Activated naive CD8-positive, alpha-beta T cell treated with anti-CD3 and anti-CD28 coated beads, Interleukin-2, amount 50 U/mL, for 24 hours (primary cell): ENCODE results near the gene NOL11.

Source experiments
- ATAC-seq: fragments of 150-1000 bp; cut with Tn5 transposase; one replicate; pipeline ENCODE4 v1.10.0; 2021
- DNase-seq: peaks from one replicate; pipeline ENCODE4 v3.0.0; 2021
- H3K27ac Mint-ChIP-seq: one replicate; pipeline ENCODE4 v1.8.0; 2021; ENCODE audit warnings: mild to moderate bottlenecking, mixed read lengths
- H3K27me3 Mint-ChIP-seq: one replicate; pipeline ENCODE4 v1.8.0; 2021; ENCODE audit warnings: mixed read lengths
- H3K36me3 Mint-ChIP-seq: one replicate; pipeline ENCODE4 v1.8.0; 2021; ENCODE audit warnings: low read depth, mixed read lengths
- H3K4me1 Mint-ChIP-seq: one replicate; pipeline ENCODE4 v1.8.0; 2021; ENCODE audit warnings: mixed read lengths
- H3K4me3 Mint-ChIP-seq: one replicate; pipeline ENCODE4 v1.8.0; 2021; ENCODE audit warnings: mild to moderate bottlenecking, moderate library complexity, mixed read lengths
- H3K9me3 Mint-ChIP-seq: one replicate; pipeline ENCODE4 v1.8.0; 2021; ENCODE audit warnings: mixed read lengths

Gene NOL11

DNA sequence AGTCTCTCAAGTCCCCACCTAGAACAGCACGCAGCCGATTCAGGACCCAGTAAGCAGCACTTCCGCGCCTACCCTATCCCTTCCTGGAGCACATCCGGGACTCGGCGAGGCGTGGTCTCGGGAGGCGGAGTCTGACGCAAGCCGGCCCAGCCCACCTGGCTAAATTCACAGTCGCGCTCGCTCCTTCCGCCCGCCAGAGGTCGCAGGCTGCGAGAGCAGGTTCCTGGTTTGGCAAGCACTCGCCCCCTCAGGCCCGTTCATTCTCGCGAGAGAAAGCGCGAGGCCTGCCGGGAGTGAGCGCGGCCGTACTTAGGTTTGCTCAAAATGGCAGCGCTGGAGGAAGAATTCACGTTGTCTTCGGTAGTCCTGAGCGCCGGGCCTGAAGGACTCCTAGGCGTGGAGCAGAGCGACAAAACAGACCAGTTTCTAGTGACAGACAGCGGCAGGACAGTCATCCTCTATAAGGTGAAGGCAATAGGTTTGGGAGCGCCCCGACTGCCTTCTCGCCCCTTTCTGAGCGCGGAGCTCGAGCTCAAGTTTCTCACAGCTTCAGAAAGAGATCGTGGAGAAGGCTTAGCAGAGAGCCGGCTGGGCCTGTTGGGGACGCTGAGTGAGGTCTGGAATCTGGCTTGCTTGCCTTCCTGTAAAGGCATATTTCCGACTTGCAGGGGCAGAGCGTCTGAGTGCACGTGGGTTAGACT is at the start of gene NOL11:
Gene NOL11, plus strand, starts transcription at position 313 of the 701 bp plus-strand sequence. Its CDS starts 12 bp downstream, at position 325.
- DNase-seq (peak; percentile 99), ATAC-seq (peak; percentile 99)
- Mint-ChIP-seq H3K4me1 (peaks cover 36% of the 10 kb centered on the region), H3K27ac (peak within 1 kb of the TSS; percentile 99), H3K4me3 (peak within 1 kb of the TSS; percentile 97), H3K27me3 (peaks cover 5% of the 10 kb centered on the region), H3K36me3 (peaks cover 39% of the 10 kb centered on the region), H3K9me3 (no peaks in the 10 kb centered on the region)

- peaks cover 10% of the 10 kb centered on the region for H3K36me3 Mint-ChIP-seq
- no peaks in the 10 kb centered on the region for H3K27me3 Mint-ChIP-seq
These were observed 46.2 kb upstream of the NOL11 start for GRCh38 chr17:67671493-67671892.

GRCh38 chr17:67672592-67673335 is 45.0 kb upstream of the NOL11 start:
- no peak overlapping the region for H3K27ac Mint-ChIP-seq
- H3K4me1 Mint-ChIP-seq: no peaks in the 10 kb centered on the region
- peaks cover 12% of the 10 kb centered on the region for H3K36me3 Mint-ChIP-seq
- DNase-seq (no peak), ATAC-seq (no peak)
- no peak overlapping the region for H3K4me3 Mint-ChIP-seq
- H3K9me3 Mint-ChIP-seq: peaks cover 4% of the 10 kb centered on the region
- no peaks in the 10 kb centered on the region for H3K27me3 Mint-ChIP-seq

More at GRCh38 chr17:67671493-67671892, 46.2 kb upstream of the NOL11 start:
- H3K4me3 Mint-ChIP-seq: no peak overlapping the region
- no peaks in the 10 kb centered on the region for H3K4me1 Mint-ChIP-seq
- H3K9me3 Mint-ChIP-seq: peaks cover 4% of the 10 kb centered on the region
- no peak overlapping the region for H3K27ac Mint-ChIP-seq
- ATAC-seq (no peak), DNase-seq (no peak)

DNA sequence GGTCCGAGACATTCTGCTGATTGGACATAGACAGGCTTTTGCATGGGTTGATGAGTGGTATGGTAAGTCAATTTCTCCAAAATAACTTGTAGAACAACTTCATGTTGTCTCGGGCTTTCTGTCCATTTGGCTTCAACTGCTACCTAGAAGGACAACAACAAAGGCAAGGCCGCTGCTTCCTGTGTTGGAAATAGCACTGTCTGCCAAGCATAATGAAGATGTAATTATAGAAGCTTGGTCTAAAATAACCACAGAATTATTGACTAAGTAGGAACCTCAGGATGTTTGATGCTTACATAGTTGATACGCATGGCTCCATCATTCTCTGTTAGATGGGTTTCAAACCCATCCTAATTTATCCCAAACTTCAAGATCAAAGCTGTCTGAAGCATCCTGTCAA is 42.3 kb upstream of the NOL11 start:
- H3K27ac Mint-ChIP-seq: no peak overlapping the region
- no peak for DNase-seq
- ATAC-seq: no peak
- H3K9me3 Mint-ChIP-seq: no peaks in the 10 kb centered on the region
- no peaks in the 10 kb centered on the region for H3K27me3 Mint-ChIP-seq
- peaks cover 2% of the 10 kb centered on the region for H3K36me3 Mint-ChIP-seq
- no peak overlapping the region for H3K4me3 Mint-ChIP-seq
- H3K4me1 Mint-ChIP-seq: peaks cover 12% of the 10 kb centered on the region

DNA sequence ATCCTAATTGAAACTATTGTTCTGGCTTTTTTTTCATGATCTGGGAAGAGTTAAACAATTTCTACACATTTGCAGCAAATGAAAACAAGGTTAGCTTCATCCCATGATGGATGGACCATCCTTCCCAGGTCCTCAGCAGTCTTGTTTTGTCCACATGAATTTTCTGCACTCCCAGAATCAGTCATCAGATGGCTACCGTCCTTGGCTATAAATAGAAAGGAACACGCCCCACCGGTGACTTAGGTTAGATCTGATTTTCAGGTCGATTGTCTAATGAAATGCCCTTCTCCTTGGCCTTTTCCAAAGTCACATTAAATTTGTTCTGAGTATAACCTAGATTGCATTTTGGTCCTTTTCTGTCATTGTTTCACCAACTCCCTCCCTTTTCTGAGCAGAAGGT is 41.4 kb upstream of the NOL11 start:
- Mint-ChIP-seq H3K27me3 (no peaks in the 10 kb centered on the region), H3K9me3 (no peaks in the 10 kb centered on the region), H3K36me3 (peaks cover 2% of the 10 kb centered on the region), H3K4me1 (peaks cover 18% of the 10 kb centered on the region), H3K27ac (no peak overlapping the region), H3K4me3 (no peak overlapping the region)
- DNase-seq (no peak), ATAC-seq (no peak)

GRCh38 chr17:67678414-67678813 is 39.3 kb upstream of the NOL11 start:
- H3K36me3 Mint-ChIP-seq: peaks cover 2% of the 10 kb centered on the region
- DNase-seq: no peak
- peaks cover 18% of the 10 kb centered on the region for H3K4me1 Mint-ChIP-seq
- no peak for ATAC-seq
- no peak overlapping the region for H3K4me3 Mint-ChIP-seq
- H3K27ac Mint-ChIP-seq: no peak overlapping the region
- H3K9me3 Mint-ChIP-seq: no peaks in the 10 kb centered on the region
- no peaks in the 10 kb centered on the region for H3K27me3 Mint-ChIP-seq

GRCh38 chr17:67679225-67679624 is 38.5 kb upstream of the NOL11 start:
- H3K36me3 Mint-ChIP-seq: peaks cover 2% of the 10 kb centered on the region
- H3K27ac Mint-ChIP-seq: peak overlapping the region; percentile 48
- DNase-seq: no peak
- no peaks in the 10 kb centered on the region for H3K27me3 Mint-ChIP-seq
- ATAC-seq: no peak
- H3K4me3 Mint-ChIP-seq: no peak overlapping the region
- no peaks in the 10 kb centered on the region for H3K9me3 Mint-ChIP-seq
- H3K4me1 Mint-ChIP-seq: peaks cover 18% of the 10 kb centered on the region

GRCh38 chr17:67679721-67680120 is 38.0 kb upstream of the NOL11 start:
- Mint-ChIP-seq H3K9me3 (no peaks in the 10 kb centered on the region), H3K36me3 (peaks cover 2% of the 10 kb centered on the region), H3K27me3 (no peaks in the 10 kb centered on the region), H3K27ac (peak overlapping the region; percentile 48), H3K4me1 (peaks cover 18% of the 10 kb centered on the region), H3K4me3 (no peak overlapping the region)
- DNase-seq (no peak), ATAC-seq (no peak)

- no peaks in the 10 kb centered on the region for H3K27me3 Mint-ChIP-seq
- ATAC-seq: no peak
- no peak overlapping the region for H3K4me3 Mint-ChIP-seq
- peak overlapping the region; percentile 21 for H3K27ac Mint-ChIP-seq
- H3K36me3 Mint-ChIP-seq: peaks cover 2% of the 10 kb centered on the region
- no peaks in the 10 kb centered on the region for H3K9me3 Mint-ChIP-seq
- peaks cover 18% of the 10 kb centered on the region for H3K4me1 Mint-ChIP-seq
- no peak for DNase-seq
These were observed 37.1 kb upstream of the NOL11 start for GRCh38 chr17:67680445-67681224.

- H3K9me3 Mint-ChIP-seq: no peaks in the 10 kb centered on the region
- H3K4me3 Mint-ChIP-seq: no peak overlapping the region
- no peaks in the 10 kb centered on the region for H3K27me3 Mint-ChIP-seq
- H3K4me1 Mint-ChIP-seq: peaks cover 18% of the 10 kb centered on the region
- DNase-seq: no peak
- no peaks in the 10 kb centered on the region for H3K36me3 Mint-ChIP-seq
- ATAC-seq: no peak
- H3K27ac Mint-ChIP-seq: no peak overlapping the region
These were observed 35.5 kb upstream of the NOL11 start for GRCh38 chr17:67682196-67682595.

- Mint-ChIP-seq H3K4me3 (no peak overlapping the region), H3K27me3 (no peaks in the 10 kb centered on the region), H3K4me1 (peaks cover 11% of the 10 kb centered on the region), H3K36me3 (no peaks in the 10 kb centered on the region), H3K27ac (no peak overlapping the region), H3K9me3 (no peaks in the 10 kb centered on the region)
- DNase-seq (no peak), ATAC-seq (no peak)
These were observed 32.4 kb upstream of the NOL11 start for GRCh38 chr17:67685351-67685750.

DNA sequence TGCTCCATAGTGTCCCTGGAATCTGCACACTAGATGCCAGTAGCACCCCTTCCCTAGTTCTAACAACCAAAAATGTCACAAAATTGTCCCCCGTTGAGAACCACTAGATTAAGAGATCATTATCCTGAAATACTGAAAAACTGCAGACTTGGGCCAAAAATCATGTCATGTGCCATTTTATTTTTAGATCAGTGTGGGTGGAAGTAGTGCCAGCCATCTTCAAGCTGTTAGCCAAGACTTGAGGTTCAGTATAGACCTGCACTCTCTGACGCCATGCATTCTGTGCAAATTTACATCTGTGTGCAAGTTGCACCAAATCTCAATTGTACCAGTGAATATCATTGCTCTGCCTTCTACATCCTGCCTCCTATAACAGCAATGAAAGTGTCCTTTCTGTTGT is 31.5 kb upstream of the NOL11 start:
- H3K27ac Mint-ChIP-seq: no peak overlapping the region

DNA sequence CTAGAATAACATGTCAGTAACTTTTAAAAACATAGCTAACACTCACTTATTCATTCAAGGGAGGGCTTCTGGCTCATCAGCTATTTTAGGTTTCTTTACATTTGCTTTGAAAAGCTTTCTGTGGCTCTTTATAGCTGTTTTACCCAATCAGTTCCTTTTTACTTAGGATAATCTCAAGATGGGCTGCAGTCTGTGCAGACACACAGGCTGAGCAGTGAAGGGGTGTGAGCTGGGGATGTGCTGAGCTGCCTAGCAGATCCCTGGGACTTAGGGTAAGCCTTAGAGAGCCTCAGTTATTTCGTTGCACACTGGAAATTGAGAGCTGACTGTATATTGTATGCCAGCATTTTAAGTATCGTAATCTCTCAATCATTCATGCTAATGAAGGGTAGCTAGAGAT is 30.2 kb upstream of the NOL11 start:
- Mint-ChIP-seq H3K36me3 (peaks cover 2% of the 10 kb centered on the region), H3K27me3 (no peaks in the 10 kb centered on the region), H3K4me1 (peaks cover 3% of the 10 kb centered on the region), H3K9me3 (no peaks in the 10 kb centered on the region), H3K27ac (no peak overlapping the region), H3K4me3 (no peak overlapping the region)
- ATAC-seq: no peak
- no peak for DNase-seq

More for the DNA sequence above, 31.5 kb upstream of the NOL11 start:
- H3K36me3 Mint-ChIP-seq: no peaks in the 10 kb centered on the region
- DNase-seq (no peak), ATAC-seq (no peak)
- H3K4me3 Mint-ChIP-seq: no peak overlapping the region
- H3K27me3 Mint-ChIP-seq: no peaks in the 10 kb centered on the region
- peaks cover 3% of the 10 kb centered on the region for H3K4me1 Mint-ChIP-seq
- H3K9me3 Mint-ChIP-seq: no peaks in the 10 kb centered on the region

DNA sequence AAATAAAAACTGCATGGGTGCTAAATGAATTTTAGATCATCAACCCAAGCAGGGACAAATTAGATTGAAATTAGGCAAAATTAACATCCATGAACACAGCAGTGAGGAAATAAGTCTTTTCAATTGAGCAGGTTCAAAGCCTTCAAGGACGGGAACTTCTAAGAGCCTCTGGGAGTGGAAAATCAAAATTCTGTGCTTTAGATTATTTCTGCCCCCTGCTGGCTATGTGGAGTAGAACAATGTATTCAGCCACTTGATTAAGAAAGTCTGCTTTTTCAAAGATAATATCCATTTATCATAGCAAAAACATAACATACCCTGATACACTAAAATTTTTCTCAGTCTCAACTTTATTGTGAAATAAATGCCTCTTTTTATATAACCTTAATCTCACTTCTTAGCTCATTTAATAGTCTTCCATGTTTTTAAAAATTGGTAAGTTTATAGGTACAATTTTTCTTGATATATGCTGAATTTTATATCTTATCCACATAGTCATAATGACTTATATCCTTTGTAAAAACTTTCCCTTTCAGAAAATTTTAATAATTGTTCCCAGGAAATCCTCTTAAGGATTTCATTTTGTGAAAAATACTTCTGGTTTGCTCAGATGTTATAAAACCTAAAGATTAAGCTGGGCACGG is 28.1 kb upstream of the NOL11 start:
- H3K9me3 Mint-ChIP-seq: no peaks in the 10 kb centered on the region

More for the DNA sequence above, 28.1 kb upstream of the NOL11 start:
- Mint-ChIP-seq H3K27me3 (no peaks in the 10 kb centered on the region), H3K4me1 (peaks cover 3% of the 10 kb centered on the region), H3K36me3 (peaks cover 6% of the 10 kb centered on the region), H3K27ac (no peak overlapping the region), H3K4me3 (no peak overlapping the region)
- no peak for ATAC-seq
- peak; percentile 45 for DNase-seq
